HG03196 (cell line): Measurements from ENCODE around the gene FMN1.

Experiments used
- ATAC-seq: cut with Tn5 transposase; IDR thresholded peaks from one replicate; pipeline ENCODE4 v1.9.1; 2021; ENCODE audit not compliant: unreplicated experiment

FMN1 gene

DNA sequence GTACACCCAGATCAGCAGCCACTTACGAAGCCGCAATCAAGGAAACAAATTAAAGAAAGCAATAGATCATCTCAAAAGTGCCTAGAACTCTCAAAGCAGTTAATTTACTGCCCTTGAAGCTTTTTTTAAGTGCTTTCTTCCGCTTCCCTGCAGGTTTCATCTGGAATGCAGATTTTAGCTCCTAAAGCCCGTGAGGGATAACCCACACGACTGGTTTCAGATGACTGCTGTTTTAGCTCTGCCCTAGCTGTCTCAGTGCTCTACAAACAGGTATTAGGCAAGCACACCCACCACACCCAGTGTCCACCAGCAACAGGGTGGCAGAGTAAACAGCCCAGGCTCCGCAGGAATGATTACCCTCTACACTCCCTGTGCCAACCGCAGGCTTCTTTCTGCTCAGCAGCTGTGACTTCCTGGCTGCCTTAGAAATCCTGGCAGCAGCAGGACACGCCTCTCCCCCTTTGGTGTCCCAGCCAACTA, 126.0 kb downstream of the FMN1 start:
- no peak for ATAC-seq

DNA sequence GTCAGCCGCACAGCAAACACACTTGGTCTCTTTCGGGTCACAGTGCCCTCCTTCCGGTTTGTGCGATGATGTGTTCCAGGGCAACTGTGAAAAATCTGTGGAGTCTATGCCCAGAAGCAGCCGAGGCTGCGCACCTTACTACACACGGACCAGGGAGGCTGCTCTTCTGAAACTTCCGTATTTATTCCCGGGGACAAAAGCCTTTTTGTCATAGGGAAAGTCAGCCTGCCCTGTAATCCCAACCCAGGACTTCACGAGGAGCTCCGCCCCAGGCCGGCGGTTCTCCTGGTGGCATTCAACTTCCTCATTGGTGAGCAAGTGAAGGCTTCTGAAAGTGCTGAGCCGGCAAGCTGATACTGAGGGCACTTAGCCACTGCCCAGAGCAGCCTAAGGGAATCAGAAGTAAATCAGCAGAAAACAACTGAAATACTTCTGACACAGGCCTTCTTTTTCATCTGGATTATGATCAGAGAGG, 126.5 kb downstream of the FMN1 start:
- ATAC-seq: no peak

DNA sequence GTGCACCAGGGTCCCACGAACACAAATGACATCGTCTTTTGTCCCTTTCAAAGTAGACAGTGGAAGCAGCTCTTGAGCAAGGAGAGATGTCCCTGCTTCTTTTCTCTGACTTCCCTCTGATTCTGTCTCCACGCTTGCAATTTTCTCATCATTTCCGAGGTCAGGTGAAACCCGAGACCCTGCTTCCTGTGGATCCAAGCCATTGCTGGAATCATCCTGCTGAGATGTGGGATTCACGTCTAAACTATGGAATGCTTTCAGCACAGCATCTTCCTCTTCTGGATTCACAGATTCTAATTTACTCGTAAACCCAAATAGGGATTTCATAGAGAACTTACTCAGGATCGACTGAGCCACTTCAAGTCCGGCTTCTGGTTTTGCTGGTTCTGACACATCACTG, 127.1 kb downstream of the FMN1 start:
- ATAC-seq: no peak

DNA sequence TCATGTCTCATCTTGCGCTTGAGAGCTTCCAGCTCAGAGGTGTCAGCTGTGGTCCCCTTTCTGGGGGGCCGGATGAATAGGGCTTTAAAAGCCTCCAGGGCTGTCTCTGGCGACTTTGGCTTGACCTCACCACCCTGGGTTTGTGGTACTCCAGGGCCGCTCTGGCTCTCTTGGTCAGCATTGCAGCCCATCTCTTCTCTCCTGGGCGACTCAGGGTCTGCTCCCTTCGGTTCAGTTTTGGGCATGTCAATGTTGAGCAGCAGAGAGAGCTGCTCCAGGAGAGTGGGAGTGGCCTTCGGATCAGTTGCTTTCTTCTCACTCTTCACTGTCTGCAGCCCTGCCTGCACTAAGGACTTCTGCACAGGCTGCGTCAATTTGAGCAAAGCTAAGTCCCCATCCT, 127.9 kb downstream of the FMN1 start:
- ATAC-seq: no peak

DNA sequence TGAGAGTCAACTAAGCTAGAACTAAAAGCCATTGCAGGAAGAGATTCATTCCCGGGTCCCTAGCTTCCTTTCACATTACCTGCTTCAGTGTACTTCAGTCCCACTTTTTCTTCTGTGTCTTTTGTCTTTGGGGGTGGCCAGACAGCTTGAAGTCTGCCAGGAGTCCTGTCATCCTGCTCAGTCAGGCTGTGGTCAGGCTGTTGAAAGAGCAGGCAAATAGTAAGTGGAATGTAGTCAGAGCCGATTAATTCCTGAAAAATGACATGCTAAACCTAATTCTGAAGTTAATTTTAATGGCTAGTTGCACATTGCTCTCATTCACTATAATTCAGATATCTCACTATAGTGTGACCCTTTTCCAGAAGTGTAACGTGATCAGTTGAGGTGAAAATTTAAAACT, 129.6 kb downstream of the FMN1 start:
- ATAC-seq: no peak

DNA sequence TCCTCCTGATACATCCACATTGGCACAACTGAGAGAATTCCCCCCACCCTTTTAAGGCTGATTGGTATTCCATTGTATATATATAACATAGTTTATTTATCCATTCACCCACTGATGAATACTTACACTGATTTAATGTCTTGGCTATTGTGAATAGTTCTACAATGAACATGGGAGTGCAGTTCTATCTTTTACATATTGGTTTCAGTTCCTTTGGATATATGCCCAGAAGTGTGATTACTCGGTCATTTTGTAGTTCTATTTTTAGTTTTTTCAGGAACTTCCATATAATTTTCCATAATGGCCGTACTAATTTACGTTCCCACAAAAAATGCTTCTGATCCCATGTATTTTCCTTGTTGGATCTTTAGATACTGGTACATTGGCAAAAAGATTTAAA, 135.3 kb downstream of the FMN1 start:
- no peak for ATAC-seq

DNA sequence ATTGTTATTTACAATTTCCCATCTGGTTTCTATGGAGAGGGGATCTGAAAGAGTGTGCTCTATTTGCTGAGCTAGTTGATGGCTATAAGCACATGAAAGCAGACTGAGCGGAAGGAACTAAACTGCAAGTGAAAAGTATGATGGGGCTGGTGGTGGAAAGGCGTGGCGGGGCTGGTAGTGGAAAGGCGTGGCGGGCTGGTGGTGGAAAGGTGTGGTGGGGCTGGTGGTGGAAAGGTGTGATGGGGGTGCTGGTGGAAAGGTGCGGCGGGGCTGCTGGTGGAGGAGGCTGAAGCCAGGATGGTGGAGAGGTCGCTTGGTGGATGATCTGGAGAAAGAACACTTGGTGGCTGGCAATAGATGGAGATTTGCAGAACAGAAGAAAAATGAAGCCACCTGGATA, 136.7 kb downstream of the FMN1 start:
- no peak for ATAC-seq

DNA sequence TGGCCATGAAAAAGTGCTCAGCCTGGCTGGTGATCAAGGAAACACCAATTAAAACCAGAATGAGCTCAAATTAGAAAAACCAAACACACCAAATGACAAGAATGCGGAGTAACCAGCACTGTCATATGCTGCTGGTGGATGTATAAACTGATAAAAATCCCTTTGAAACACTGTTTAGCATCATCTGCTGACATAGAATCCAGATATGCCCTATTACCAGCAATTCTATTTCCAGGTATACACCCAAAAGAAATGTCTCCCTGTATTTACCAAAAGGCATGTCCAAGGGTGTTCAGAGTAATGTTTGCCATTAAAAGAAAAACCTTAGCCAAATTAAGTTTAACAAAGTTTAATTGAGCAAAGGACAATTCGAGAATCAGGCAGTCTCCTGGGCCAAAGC, 138.6 kb downstream of the FMN1 start:
- no peak for ATAC-seq

DNA sequence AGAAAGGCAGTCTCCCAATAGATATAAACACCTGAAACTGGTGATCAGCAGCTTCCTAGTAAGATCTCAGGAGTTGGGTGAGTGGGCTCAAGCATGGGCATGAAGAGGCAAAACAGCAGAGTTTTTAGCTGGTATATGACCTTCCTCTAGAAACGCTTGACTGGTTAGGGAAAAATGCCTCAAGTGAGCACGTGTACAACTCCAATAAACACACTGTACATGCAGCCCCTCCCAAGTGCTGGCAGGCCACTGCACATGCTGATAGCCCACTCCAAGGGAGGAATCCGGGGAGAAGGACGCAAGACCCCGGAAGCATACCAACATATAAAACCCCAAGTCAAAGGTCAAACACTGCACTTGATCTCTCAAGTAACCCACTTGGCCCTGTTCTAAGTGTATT, 143.0 kb downstream of the FMN1 start:
- ATAC-seq: no peak

DNA sequence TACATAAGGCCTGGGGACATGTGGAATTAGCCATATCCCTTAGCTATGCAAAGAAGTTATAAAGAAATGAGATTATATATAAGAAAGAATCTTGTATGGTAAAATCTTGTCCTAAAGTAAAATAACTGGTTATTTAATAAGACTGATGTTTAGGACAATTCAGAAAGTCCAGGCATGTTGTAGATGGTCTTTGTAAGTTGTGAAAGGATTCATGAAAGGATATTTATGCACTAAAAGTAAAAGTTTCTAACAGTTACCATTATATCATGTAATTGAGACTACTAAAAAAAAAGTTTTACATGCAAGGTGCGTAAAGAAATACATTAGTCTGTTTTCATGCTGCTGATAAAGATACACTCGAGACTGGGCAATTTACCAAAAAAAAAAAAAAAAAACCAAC, 146.3 kb downstream of the FMN1 start:
- no peak for ATAC-seq

DNA sequence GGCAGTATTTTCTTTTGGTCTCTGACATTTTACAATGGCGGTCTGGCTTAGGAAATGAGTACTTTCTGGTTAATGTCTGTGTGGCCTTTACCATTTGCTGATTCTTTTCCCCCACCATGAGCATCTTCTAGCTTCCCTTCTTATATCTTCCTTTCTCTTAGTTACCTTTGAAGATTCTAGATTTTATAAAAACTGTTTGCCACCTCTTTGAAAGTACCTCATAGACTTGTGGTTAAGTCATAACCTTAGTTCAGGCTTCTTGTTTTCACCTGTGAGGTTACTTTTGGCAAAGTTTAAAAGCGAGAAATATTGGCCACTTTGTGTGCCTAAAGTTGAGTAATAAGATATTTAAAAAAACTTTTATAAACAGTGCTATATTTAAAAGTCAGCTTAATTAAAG, 147.4 kb downstream of the FMN1 start:
- ATAC-seq: no peak

DNA sequence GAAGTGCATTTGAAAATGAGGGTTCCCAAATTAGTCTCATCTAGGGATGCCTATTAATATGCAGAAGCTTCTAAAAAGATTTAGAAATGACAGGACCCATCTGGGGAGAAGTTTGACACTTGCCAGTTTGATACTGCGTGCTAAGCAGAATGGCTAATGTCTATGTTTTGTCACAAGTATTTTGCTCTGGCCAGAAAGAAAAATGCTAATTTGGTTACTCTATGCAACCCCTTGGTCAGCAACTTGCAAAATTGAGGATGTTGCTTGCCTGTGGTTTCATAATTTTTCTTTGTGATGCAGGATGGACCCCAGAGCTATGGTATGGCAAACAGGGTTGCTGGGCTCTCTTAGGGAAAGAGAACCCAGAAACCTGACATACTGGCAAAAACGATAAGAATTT, 148.2 kb downstream of the FMN1 start:
- ATAC-seq: no peak

DNA sequence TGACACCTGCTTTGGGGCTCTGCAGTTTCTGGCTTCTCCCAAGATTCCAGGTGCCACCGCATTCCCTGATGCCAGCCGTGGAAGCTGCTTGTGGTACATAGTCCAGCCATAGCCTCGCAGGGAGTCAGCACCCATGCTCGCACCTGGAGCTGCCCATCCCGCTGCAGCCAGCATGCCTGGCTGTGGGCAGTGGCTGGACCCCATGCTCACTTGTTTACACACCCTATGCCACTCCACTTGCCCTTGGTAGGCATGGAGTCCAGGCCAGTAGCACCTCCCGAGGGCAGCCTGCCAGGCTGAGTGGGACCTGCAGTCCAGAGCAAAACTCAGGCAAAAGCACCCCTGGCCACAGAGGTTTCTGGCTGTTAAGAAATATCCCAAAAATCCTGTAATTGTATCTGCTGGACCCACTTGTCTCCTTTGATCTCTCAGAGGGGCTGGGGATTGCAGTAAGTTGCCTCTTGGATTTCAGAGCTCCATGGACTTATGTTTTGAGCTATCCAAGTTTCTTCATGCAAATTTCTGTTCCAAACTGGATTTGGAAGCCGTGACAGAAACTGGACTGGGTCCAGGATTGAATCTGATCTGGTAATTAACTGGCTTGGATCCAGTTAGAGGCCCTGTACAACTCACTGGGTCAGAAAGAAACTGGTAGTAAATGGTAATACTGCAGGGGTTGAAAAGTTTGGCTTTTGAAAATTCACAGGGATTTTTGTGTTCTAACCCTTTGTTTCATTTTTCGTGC, 149.3 kb downstream of the FMN1 start:
- no peak for ATAC-seq

DNA sequence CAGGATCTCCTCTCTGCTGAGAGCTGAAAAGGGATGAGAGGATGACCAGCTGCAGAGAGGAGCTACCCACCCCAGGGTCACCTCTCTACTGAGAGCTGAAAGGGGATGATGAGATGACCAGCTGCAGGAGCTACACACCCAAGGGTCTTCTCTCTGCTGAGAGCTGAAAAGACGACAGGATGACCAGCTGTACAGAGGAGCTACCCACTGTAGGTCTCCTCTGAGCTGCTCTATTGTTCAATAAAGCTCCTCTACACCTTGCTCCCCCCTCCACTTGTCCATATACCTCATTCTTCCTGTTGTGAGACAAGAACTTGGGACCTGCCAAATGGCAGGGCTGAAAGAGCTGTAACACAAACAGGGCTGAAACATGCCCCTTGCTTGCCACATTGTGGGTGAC, 149.9 kb downstream of the FMN1 start:
- no peak for ATAC-seq

DNA sequence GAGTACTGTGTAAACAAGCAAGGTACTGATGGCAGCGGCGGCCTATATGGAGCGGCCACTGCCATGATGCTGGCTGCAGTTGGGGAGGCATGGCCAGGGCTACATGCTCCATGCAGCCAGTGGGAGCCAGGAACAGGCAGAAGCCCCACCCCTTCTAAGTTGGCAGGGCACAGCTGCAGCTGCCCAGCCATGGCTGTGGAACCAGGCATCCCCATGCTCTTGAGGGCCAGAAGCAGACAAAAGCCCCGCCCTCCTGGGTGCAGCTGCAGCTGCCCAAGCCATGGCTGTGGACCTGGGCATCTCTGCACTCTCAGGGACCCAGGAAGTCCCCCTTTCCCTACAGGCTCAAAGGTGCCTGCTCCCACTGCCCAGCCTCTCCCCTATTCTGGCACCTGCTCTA, 150.9 kb downstream of the FMN1 start:
- ATAC-seq: no peak

DNA sequence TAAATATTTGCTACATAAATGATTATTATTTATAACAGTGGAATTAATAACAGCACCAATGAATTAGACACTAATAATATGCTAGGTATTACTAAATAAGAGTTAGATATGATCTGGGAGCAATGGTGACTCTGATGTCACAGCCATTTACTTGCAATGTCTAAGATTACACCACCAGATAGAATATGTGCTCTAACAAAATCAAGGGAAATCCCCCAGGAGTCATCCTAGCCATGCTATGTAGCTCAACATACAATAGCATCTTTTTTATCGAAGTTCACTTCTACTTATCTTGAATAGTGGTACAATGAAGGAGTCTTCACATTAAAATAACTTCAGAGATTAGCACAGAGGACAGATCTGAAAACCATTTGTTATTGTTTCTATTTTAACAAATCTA, 154.0 kb downstream of the FMN1 start:
- ATAC-seq: no peak

DNA sequence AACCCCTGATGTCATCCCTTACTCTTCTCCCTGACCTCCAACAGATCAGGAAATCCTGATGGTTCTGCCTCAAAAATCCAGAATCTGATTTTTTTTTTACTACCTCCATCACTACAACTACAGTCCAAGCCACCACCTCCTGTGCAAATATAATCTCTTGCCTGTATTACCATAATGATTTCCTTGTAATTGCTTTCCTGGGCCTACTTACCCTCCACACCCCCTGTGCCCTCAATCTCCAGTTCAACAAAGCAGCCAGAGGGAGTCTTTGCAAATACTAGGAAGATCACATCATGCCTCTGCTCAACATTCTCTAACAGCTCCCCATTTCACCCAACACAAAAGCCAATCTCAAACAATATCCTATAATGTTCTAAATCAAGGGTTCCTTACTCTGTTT, 159.9 kb downstream of the FMN1 start:
- ATAC-seq: no peak

DNA sequence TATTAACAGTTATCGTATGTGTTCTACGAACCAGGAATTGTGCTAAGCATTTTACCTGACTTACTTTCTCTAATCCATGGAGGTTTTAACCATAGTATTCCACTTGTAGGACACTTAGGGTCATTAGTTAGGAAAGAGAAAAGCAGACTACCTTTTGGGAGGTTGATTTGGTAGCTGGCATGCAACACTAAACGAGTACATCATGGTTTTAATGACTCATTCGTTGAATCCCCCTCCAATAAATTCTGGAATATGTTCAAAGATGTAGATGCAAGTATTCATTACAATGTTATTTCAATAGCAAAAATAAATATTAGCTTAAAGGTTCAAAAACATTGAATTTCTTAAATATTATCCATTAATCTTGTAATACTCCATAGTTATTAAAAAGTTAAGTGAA, 162.5 kb downstream of the FMN1 start:
- no peak for ATAC-seq

DNA sequence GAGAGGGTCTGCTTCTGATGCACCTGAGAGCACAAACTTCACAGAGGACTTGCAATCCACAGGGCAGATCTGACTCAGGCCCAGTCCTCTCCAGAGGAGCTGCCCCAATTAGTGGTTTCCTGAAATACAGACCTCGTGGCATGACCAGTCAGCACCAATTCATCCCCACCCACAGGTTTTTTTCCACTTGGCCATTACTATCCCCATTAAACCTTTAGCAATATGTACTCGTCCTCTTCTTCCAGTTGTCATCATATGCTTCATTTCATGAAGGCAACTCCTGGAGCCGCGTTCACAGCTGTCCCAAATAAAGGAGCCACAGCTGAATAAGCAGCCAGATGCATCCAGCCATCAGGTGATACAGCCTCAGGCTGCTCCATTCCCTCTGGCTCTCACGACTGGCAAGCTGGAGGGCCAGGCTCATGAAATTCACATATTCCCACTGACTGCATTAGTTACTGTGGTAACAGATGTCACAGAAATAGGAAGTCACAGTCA, 163.1 kb downstream of the FMN1 start:
- no peak for ATAC-seq

DNA sequence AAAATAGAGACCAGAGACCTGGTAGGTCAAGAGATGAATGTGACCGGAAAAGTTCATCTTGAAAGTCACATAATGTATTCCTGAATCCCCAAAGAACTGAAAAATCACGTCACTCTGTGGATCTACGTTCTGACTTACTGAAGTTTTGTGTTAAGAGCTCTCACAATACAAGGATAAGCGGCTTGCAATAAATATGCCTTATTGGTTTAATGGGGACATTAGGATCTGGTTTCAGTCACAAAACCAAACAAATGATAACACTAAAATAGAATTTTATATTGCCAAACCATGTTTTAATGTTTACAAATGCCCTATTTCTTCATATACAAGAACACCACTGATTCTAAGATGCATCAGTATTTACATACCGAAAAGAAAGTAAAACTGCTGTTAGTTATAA, 164.2 kb downstream of the FMN1 start:
- no peak for ATAC-seq

DNA sequence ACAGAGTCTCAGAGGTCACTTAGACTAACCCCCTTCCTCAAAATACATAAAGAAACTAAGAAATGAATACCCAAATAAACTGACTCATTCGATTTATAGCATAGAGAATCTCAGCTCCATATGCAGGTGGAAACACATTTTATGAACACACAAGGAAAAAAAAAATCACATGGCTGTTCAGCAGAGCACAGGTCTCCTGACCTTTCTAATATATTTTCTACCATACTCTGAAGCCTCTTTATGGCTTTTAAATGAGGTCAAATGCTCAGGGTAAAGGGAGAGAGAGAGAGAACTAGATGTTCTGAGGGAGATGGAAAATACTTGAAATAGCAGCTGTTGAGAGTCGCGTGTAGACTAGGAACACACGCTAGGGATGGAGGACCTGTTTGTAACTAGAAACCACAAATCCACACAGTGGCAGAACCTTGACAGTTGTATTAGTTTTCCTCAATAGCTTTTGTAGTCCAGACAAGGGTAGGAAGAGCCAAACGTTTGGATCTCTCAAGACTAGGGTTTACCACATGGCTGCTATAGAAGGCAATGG, 165.3 kb downstream of the FMN1 start:
- no peak for ATAC-seq

DNA sequence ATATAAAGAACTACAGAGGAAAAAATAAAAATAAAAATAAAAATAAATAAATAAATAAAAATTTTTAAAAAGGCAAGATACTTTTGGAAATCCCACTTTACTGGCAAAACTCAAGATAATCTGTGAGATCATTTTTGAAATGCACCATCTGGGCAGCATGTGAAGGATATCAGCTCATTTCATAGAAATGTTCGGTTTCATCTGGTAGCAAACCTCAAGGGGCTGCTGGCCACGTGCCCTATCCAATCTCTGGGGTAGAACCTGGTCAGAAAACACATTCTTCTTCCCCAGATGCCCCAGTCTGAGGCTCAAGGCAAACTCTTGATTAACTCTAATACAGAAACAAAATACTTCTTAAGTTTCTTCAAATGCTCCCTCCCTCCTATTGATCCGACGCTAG, 166.0 kb downstream of the FMN1 start:
- no peak for ATAC-seq
